Esophagus (tissue), 2 donors: ENCODE results near the gene GRN. TPM values are rescaled to one million over a fixed set of nuclear protein-coding genes. Genes with fewer than 3 reads are reported as not detected.

ENCODE experiments used
- H3K27ac ChIP-seq, 2 donors: one replicate each; pipeline ENCODE4 v1.5.1; 2013; ENCODE audit warnings: low read depth in 2 of 2, mild to moderate bottlenecking in 2 of 2, inconsistent platforms in 1 of 2, low read length in 1 of 2, moderate library complexity in 1 of 2
- H3K27me3 ChIP-seq, 2 donors: one replicate each; pipeline ENCODE4 v1.6.1; 2013; ENCODE audit warnings: low read length in 2 of 2, control low read depth in 1 of 2, mild to moderate bottlenecking in 1 of 2; ENCODE audit not compliant: insufficient read depth in 2 of 2, control insufficient read depth in 1 of 2
- H3K36me3 ChIP-seq, 2 donors: one replicate each; pipeline ENCODE4 v1.6.1; 2013; ENCODE audit warnings: low read length in 1 of 2; ENCODE audit not compliant: control insufficient read depth in 2 of 2, insufficient read depth in 2 of 2
- H3K4me1 ChIP-seq, 2 donors: one replicate each; pipeline ENCODE4 v1.6.1; 2013; ENCODE audit warnings: low read length in 1 of 2; ENCODE audit not compliant: control insufficient read depth in 2 of 2, insufficient read depth in 2 of 2
- H3K4me3 ChIP-seq, 2 donors: one replicate each; pipeline ENCODE4 v1.5.1; 2013; ENCODE audit warnings: low read length in 2 of 2, mild to moderate bottlenecking in 2 of 2, low read depth in 1 of 2, moderate library complexity in 1 of 2
- H3K9me3 ChIP-seq, 2 donors: one replicate each; pipeline ENCODE4 v1.6.1; 2013; ENCODE audit warnings: mild to moderate bottlenecking in 2 of 2, low read depth in 1 of 2, low read length in 1 of 2, moderate library complexity in 1 of 2; ENCODE audit not compliant: control insufficient read depth in 2 of 2, insufficient read depth in 1 of 2
- WGBS, 2 donors: extraction: QIAGEN DNeasy Blood & Tissue Kit; methylation state at CpG; one replicate each; pipeline ENCODE4 v1.1.7; 2013; 5-methylcytosine and 5-hydroxymethylcytosine counted together
- polyA plus RNA-seq, 2 donors: library from polyadenylated mRNA; stranded (reverse); fragments of 200-250 nt; gene quantifications; one replicate each; pipeline ENCODE4 v1.2.3, GENCODE V29; 2013
- donor health status: healthy with polysubstance abuse.
- donor health status: Bipolar disorder and iron deficiency.

The GRN gene
- polyA plus RNA-seq, 2 donors = 211 to 370 TPM

- 94 to 98% methylated on average over 8 of the region's 8 CpGs for WGBS, 2 donors
- Histone ChIP-seq H3K4me1 (no peaks in the 10 kb centered on the region), H3K4me3 (no peak overlapping the region), H3K9me3 (no peaks in the 10 kb centered on the region), H3K36me3 (peaks cover 22 to 26% of the 10 kb centered on the region in 2 donors), H3K27me3 (no peaks in the 10 kb centered on the region), H3K27ac (no peak overlapping the region)
Observed at GRCh38 chr17:44397479-44398440, 52.7 kb downstream of the GRN start.

GRCh38 chr17:44398692-44399691 is 53.9 kb downstream of the GRN start:
- H3K4me1 ChIP-seq = no peaks in the 10 kb centered on the region
- WGBS, 2 donors = 96% methylated on average over 40 to 41 of the region's 41 CpGs
- H3K36me3 ChIP-seq = peaks cover 22 to 26% of the 10 kb centered on the region in 2 donors
- no peaks in the 10 kb centered on the region for H3K27me3 ChIP-seq
- H3K9me3 ChIP-seq = no peaks in the 10 kb centered on the region
- H3K4me3 ChIP-seq = no peak overlapping the region
- H3K27ac ChIP-seq = no peak overlapping the region

GRCh38 chr17:44400226-44400847 is 55.2 kb downstream of the GRN start:
- no peak overlapping the region for H3K4me3 ChIP-seq
- H3K9me3 ChIP-seq = no peaks in the 10 kb centered on the region
- H3K27ac ChIP-seq = no peak overlapping the region
- peaks cover 22 to 26% of the 10 kb centered on the region in 2 donors for H3K36me3 ChIP-seq
- 86 to 87% methylated on average over 3 of the region's 3 CpGs for WGBS, 2 donors
- H3K27me3 ChIP-seq = no peaks in the 10 kb centered on the region
- no peaks in the 10 kb centered on the region for H3K4me1 ChIP-seq

Other genes with a start within 250 kb of the GRN start
- 10 to 100 TPM; 45.7 to 54.7 TPM for gene HDAC5, start 221.7 kb upstream of the GRN start, polyA plus RNA-seq
- 1 to 10 TPM; 1.7 to 2.5 TPM for gene HROB, start 203.4 kb upstream of the GRN start, polyA plus RNA-seq
- under 1 TPM; 0.18 to 0.19 TPM for gene ASB16, start 174.6 kb upstream of the GRN start, polyA plus RNA-seq
- gene TMUB2, start 158.3 kb upstream of the GRN start, polyA plus RNA-seq = 10 to 100 TPM; 25.2 to 37.5 TPM
- 10 to 100 TPM; 32.9 to 44.3 TPM for gene ATXN7L3, start 145.4 kb upstream of the GRN start, polyA plus RNA-seq
- 10 to 100 TPM; 30.3 to 35.2 TPM for gene UBTF, start 125.6 kb upstream of the GRN start, polyA plus RNA-seq
- gene SLC4A1, start 77.2 kb upstream of the GRN start, polyA plus RNA-seq = not detected
- gene RUNDC3A, start 36.7 kb upstream of the GRN start, polyA plus RNA-seq = under 1 TPM; 0.77 to 0.88 TPM
- gene SLC25A39, start 20.5 kb upstream of the GRN start, polyA plus RNA-seq = 100 to 1,000 TPM; 132 to 138 TPM
- gene FAM171A2, start 18.6 kb downstream of the GRN start, polyA plus RNA-seq = 1 to 10 TPM; 1.2 to 2.2 TPM
- under 1 TPM; 0.27 to 0.84 TPM for gene ITGA2B, start 44.3 kb downstream of the GRN start, polyA plus RNA-seq
- gene GPATCH8, start 158.1 kb downstream of the GRN start, polyA plus RNA-seq = 10 to 100 TPM in 1 of 2 donors, 1 to 10 TPM in 1; 7.9 to 12.8 TPM
- under 1 TPM; 0.37 to 0.54 TPM for gene FZD2, start 212.2 kb downstream of the GRN start, polyA plus RNA-seq